Keratinocyte (primary cell): ENCODE results near the gene BPGM. TPM values are rescaled to one million over a fixed set of nuclear protein-coding genes. Genes with fewer than 3 reads are reported as not detected.

Experiments
- DNase-seq: peaks from one replicate; pipeline ENCODE4 v3.0.0-alpha.2; 2011; ENCODE audit warnings: low read depth, missing footprints, low spot score
- FAIRE-seq: peaks from 2 replicates; lab custom pipeline; 2011; peaks lifted over from hg19 to GRCh38; lab: Jason Lieb, UNC
- H2AFZ ChIP-seq: 2 replicates; pipeline ENCODE4 v1.6.0; 2012; ENCODE audit warnings: low read length, control low read depth, inconsistent platforms; ENCODE audit not compliant: control insufficient read depth
- H3K27ac ChIP-seq: 2 replicates; pipeline ENCODE4 v1.5.1; 2011; ENCODE audit warnings: low read length; ENCODE audit not compliant: control insufficient read depth, insufficient read depth
- H3K27me3 ChIP-seq: 3 replicates; pipeline ENCODE4 v1.6.0; 2011; ENCODE audit warnings: low read length; ENCODE audit not compliant: control insufficient read depth, insufficient read depth; ENCODE audit errors: extremely low read depth
- H3K36me3 ChIP-seq, 2 experiments: 2 replicates in 1 of 2; 3 replicates in 1 of 2; pipeline ENCODE4 v1.5.1; 2011; ENCODE audit warnings: low read length in 2 of 2, mild to moderate bottlenecking in 1 of 2; ENCODE audit not compliant: control insufficient read depth in 2 of 2, insufficient read depth in 2 of 2; ENCODE audit errors: extremely low read depth in 1 of 2
- H3K4me1 ChIP-seq: 3 replicates; pipeline ENCODE4 v1.5.1; 2011; ENCODE audit warnings: low read length; ENCODE audit not compliant: control insufficient read depth, insufficient read depth; ENCODE audit errors: extremely low read depth
- H3K4me2 ChIP-seq: 3 replicates; pipeline ENCODE4 v1.6.0; 2011; ENCODE audit warnings: low read depth, low read length; ENCODE audit not compliant: control insufficient read depth, insufficient read depth; ENCODE audit errors: extremely low read depth
- H3K4me3 ChIP-seq, 3 experiments: fragments of 200-600 bp in 1 of 3; sonication (generic) in 1 of 3; 2 replicates in 2 of 3; 3 replicates in 1 of 3; pipeline ENCODE4 v1.5.1; 2011 to 2016; ENCODE audit warnings: low read length in 3 of 3, mild to moderate bottlenecking in 3 of 3, control low read depth in 2 of 3, inconsistent platforms in 1 of 3, low read depth in 1 of 3, mixed read lengths in 1 of 3, mixed run types in 1 of 3, moderate library complexity in 1 of 3; ENCODE audit not compliant: control insufficient read depth in 2 of 3, insufficient read depth in 2 of 3; ENCODE audit errors: extremely low read depth in 1 of 3
- H3K79me2 ChIP-seq: 2 replicates; pipeline ENCODE4 v1.6.0; 2012; ENCODE audit warnings: low read length; ENCODE audit not compliant: control insufficient read depth, insufficient read depth
- H3K9ac ChIP-seq: 3 replicates; pipeline ENCODE4 v1.6.0; 2011; ENCODE audit warnings: low read length; ENCODE audit not compliant: control insufficient read depth, insufficient read depth; ENCODE audit errors: extremely low read depth
- H3K9me1 ChIP-seq: 3 replicates; pipeline ENCODE4 v1.6.0; 2011; ENCODE audit warnings: low read length; ENCODE audit not compliant: control insufficient read depth, insufficient read depth; ENCODE audit errors: extremely low read depth
- H3K9me3 ChIP-seq: 2 replicates; pipeline ENCODE4 v1.5.1; 2012; ENCODE audit warnings: low read depth, low read length; ENCODE audit not compliant: control insufficient read depth
- H4K20me1 ChIP-seq: 3 replicates; pipeline ENCODE4 v1.6.0; 2011; ENCODE audit warnings: low read length; ENCODE audit not compliant: control insufficient read depth, insufficient read depth; ENCODE audit errors: extremely low read depth
- EZH2 ChIP-seq: IDR thresholded peaks from one replicate; pipeline ENCODE4 v1.6.1; 2012; ENCODE audit warnings: inconsistent platforms, mild to moderate bottlenecking, low read length, moderate library complexity
- dilution Hi-C: fragments of 300-500 bp; cut with MboI; formaldehyde crosslinking; loops from one replicate; pipeline ENCODE4 v1.7.0; 2020; ENCODE audit warnings: low sequenced_read_pairs; ENCODE audit not compliant: extremely low pct_ligation_motif_present
- polyA plus RNA-seq, 5 experiments: library from polyadenylated mRNA; depleted of rRNA in 3 of 5; stranded (reverse) in 3 of 5; stranded (forward) in 1 of 5; unstranded in 1 of 5; fragments of >200 nt; gene quantifications; 1 replicate in 1 of 5; 2 replicates in 3 of 5; 3 replicates in 1 of 5; pipeline versions ENCODE4 v1.2.1 to v1.2.3, GENCODE V29; 2011 to 2012; ENCODE audit warnings: missing spikeins in 2 of 5, low read depth in 1 of 5, low replicate concordance in 1 of 5
- TF ChIP-seq, protein P1 (sequence below), 3 experiments: IDR thresholded peaks in 1 of 3; conservative IDR thresholded peaks in 1 of 3; optimal IDR thresholded peaks in 1 of 3; 2 replicates in 2 of 3; 3 replicates in 1 of 3; pipeline versions ENCODE3 to v1.5.1; 2011; ENCODE audit warnings: low read length in 3 of 3, mild to moderate bottlenecking in 3 of 3, moderate library complexity in 2 of 3, control low read depth in 1 of 3, inconsistent platforms in 1 of 3; ENCODE audit not compliant: insufficient read depth in 2 of 3; ENCODE audit errors: extremely low read depth in 1 of 3

BPGM gene
- polyA plus RNA-seq, 1 donor (not counting 4 experiments of a cell fraction or from before 2014, with no cell fraction given), result 31.2 TPM

DNA sequence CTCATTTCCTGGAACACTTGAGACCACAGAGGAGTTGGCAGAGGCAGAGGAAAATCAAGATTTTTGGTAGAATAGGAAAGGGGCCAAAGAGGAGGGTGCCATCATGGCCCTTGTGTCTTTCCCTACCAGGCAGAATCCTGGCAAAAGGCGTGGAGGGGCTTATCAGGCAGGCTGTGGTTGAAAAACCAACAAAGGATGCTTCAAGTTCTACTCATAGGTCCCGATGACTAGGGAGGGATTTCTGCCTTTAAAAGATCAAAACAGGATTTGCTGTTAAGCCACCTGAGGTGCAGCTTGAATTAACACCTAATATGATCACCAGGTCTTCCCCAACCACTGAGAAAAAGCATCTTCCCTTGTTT is 45.7 kb downstream of the BPGM start:
- Histone ChIP-seq H3K27ac (peak overlapping the region; percentile 1), H3K4me2 (peak overlapping the region; percentile 58), H3K9me1 (no peaks in the 10 kb centered on the region), H3K9ac (no peak overlapping the region), H3K79me2 (no peaks in the 10 kb centered on the region), H3K4me1 (peaks cover 40% of the 10 kb centered on the region), H3K27me3 (no peaks in the 10 kb centered on the region), H3K36me3 (no peaks in the 10 kb centered on the region), H3K4me3 (no peak overlapping the region), H2AFZ (peak overlapping the region; percentile 75), H3K9me3 (no peaks in the 10 kb centered on the region), H4K20me1 (no peaks in the 10 kb centered on the region)
- no peak for DNase-seq
- FAIRE-seq, result peak; percentile 67
- dilution Hi-C loops, result no loop called here
- TF ChIP-seq EZH2, result no peak
- TF ChIP-seq, protein P1, sequence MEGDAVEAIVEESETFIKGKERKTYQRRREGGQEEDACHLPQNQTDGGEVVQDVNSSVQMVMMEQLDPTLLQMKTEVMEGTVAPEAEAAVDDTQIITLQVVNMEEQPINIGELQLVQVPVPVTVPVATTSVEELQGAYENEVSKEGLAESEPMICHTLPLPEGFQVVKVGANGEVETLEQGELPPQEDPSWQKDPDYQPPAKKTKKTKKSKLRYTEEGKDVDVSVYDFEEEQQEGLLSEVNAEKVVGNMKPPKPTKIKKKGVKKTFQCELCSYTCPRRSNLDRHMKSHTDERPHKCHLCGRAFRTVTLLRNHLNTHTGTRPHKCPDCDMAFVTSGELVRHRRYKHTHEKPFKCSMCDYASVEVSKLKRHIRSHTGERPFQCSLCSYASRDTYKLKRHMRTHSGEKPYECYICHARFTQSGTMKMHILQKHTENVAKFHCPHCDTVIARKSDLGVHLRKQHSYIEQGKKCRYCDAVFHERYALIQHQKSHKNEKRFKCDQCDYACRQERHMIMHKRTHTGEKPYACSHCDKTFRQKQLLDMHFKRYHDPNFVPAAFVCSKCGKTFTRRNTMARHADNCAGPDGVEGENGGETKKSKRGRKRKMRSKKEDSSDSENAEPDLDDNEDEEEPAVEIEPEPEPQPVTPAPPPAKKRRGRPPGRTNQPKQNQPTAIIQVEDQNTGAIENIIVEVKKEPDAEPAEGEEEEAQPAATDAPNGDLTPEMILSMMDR (optimal IDR thresholded peaks at IDR 0.05 in 1 of 3, IDR thresholded peaks at IDR 0.05 in 1 of 3, conservative IDR thresholded peaks at IDR 0.05 in 1 of 3; ENCODE audit: extremely low read depth in 1 of 3, insufficient read depth in 2 of 3, low read length in 3 of 3), result no peak

DNA sequence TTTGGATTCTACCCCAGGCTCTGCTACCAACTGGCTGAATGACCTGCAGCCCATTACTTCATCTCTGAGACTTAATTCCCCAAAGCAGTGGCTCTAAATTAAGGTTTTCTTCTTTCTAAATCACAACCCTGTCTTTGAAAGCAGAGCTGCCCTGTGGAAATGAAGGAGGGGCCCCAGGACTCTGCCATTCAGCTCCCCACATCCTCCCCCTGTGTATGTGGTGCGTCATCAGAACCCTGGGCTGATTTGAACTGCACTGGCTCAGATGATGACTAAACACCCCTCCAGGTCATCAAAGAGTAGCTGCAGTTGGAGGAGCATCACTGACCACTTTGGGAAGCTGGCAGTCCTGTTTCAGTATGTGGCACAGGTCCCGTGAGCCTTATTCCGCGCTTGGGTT is 46.6 kb downstream of the BPGM start:
- no peaks in the 10 kb centered on the region for H3K36me3 ChIP-seq
- H2AFZ ChIP-seq, result peak overlapping the region; percentile 17
- H3K9me1 ChIP-seq, result no peaks in the 10 kb centered on the region
- no peaks in the 10 kb centered on the region for H3K9me3 ChIP-seq
- peak overlapping the region; percentile 41 for H3K9ac ChIP-seq
- H3K27me3 ChIP-seq, result no peaks in the 10 kb centered on the region
- H3K79me2 ChIP-seq, result no peaks in the 10 kb centered on the region
- DNase-seq (peak; percentile 89), FAIRE-seq (peak; percentile 92)
- no peak for TF ChIP-seq EZH2
- TF ChIP-seq, protein P1 (optimal IDR thresholded peaks at IDR 0.05 in 1 of 3, IDR thresholded peaks at IDR 0.05 in 1 of 3, conservative IDR thresholded peaks at IDR 0.05 in 1 of 3; ENCODE audit: extremely low read depth in 1 of 3, insufficient read depth in 2 of 3, low read length in 3 of 3), result no peak
- dilution Hi-C loops, result no loop called here
- H3K4me2 ChIP-seq, result peak overlapping the region; percentile 20
- no peaks in the 10 kb centered on the region for H4K20me1 ChIP-seq
- H3K27ac ChIP-seq, result peak overlapping the region; percentile 36
- H3K4me3 ChIP-seq, result peak overlapping the region in 1 of 3 experiments; percentile 2
- H3K4me1 ChIP-seq, result peaks cover 43% of the 10 kb centered on the region
